ENCODE measurements around the gene SMAD6. TPM values are rescaled to one million over a fixed set of nuclear protein-coding genes. Genes with fewer than 3 reads are reported as not detected.
"Not testable (repeated sequence)": the region's sequence is repeated elsewhere in the genome, so short reads cannot be mapped to it uniquely, and the experiment has no call there.

SMAD6 gene
- total RNA-seq, 1 donor = 3.2 TPM

- DNase-seq (ENCODE audit: low read depth in 2 of 3, low spot score in 2 of 3) = no peak
Observed at GRCh38 chr15:66755298-66756068, 53.4 kb downstream of the SMAD6 start.

- DNase-seq (ENCODE audit: low read depth in 2 of 3, low spot score in 2 of 3) = no peak
Observed at GRCh38 chr15:66756295-66756694, 54.3 kb downstream of the SMAD6 start.

GRCh38 chr15:66757030-66757429 is 55.0 kb downstream of the SMAD6 start:
- DNase-seq (ENCODE audit: low read depth in 2 of 3, low spot score in 2 of 3) = no peak

- no peak for DNase-seq (ENCODE audit: low read depth in 2 of 3, low spot score in 2 of 3)
Observed at GRCh38 chr15:66757521-66757920, 55.5 kb downstream of the SMAD6 start.

GRCh38 chr15:66758217-66758616 is 56.2 kb downstream of the SMAD6 start:
- not testable (repeated sequence) for DNase-seq (ENCODE audit: low read depth in 2 of 3, low spot score in 2 of 3)

GRCh38 chr15:66758844-66759243 is 56.8 kb downstream of the SMAD6 start:
- DNase-seq (ENCODE audit: low read depth in 2 of 3, low spot score in 2 of 3) = no peak

GRCh38 chr15:66760097-66760967 is 58.3 kb downstream of the SMAD6 start:
- DNase-seq (ENCODE audit: low read depth in 2 of 3, low spot score in 2 of 3) = no peak

GRCh38 chr15:66760968-66761725 is 59.1 kb downstream of the SMAD6 start:
- DNase-seq (ENCODE audit: low read depth in 2 of 3, low spot score in 2 of 3) = peak in 1 of 3 donors; percentile 48

GRCh38 chr15:66761726-66762595 is 59.9 kb downstream of the SMAD6 start:
- peak in 1 of 3 donors; percentile 34 for DNase-seq (ENCODE audit: low read depth in 2 of 3, low spot score in 2 of 3)

GRCh38 chr15:66763186-66764071 is 61.4 kb downstream of the SMAD6 start:
- peak in 1 of 3 donors; percentile 32 for DNase-seq (ENCODE audit: low read depth in 2 of 3, low spot score in 2 of 3)

GRCh38 chr15:66764072-66764786 is 62.2 kb downstream of the SMAD6 start:
- DNase-seq (ENCODE audit: low read depth in 2 of 3, low spot score in 2 of 3) = no peak

GRCh38 chr15:66765478-66766281 is 63.6 kb downstream of the SMAD6 start:
- DNase-seq (ENCODE audit: low read depth in 2 of 3, low spot score in 2 of 3) = peak in 2 of 3 donors; percentile 95 to 99

- no peak for DNase-seq (ENCODE audit: low read depth in 2 of 3, low spot score in 2 of 3)
Observed at GRCh38 chr15:66766282-66767230, 64.5 kb downstream of the SMAD6 start.

GRCh38 chr15:66767240-66767659 is 65.2 kb downstream of the SMAD6 start:
- no peak for DNase-seq (ENCODE audit: low read depth in 2 of 3, low spot score in 2 of 3)

GRCh38 chr15:66768987-66769386 is 67.0 kb downstream of the SMAD6 start:
- no peak for DNase-seq (ENCODE audit: low read depth in 2 of 3, low spot score in 2 of 3)
